ENCODE data around the gene SLC6A18. TPM values are rescaled to one million over a fixed set of nuclear protein-coding genes. Genes with fewer than 3 reads are reported as not detected.

Gene SLC6A18
- total and polyA plus RNA-seq, 2 of the 4 experiments (the other 2 are of a cell fraction) = not detected

- Histone ChIP-seq H4K20me1 (ENCODE audit: insufficient read depth, low read length) (no peaks in the 10 kb centered on the region), H3K79me1 (ENCODE audit: low read depth in 1 of 2, low read length in 2 of 2) (no peaks in the 10 kb centered on the region), H2BK5ac (ENCODE audit: low read depth, low read length, poor library complexity, severe bottlenecking) (no peak overlapping the region), H3K14ac (replicated peaks; ENCODE audit: low read depth, low read length) (no peak overlapping the region), H4K91ac (ENCODE audit: insufficient read depth, low read depth, low read length) (no peak overlapping the region), H3K9me3 (ENCODE audit: control insufficient read depth, insufficient read depth, low read length) (peaks cover 20% of the 10 kb centered on the region), H2AFZ (replicated peaks; ENCODE audit: low read length, poor library complexity) (no peak overlapping the region), H3K56ac (ENCODE audit: extremely low read depth, insufficient read depth, low read length) (no peak overlapping the region), H4K8ac (ENCODE audit: low read depth in 2 of 2, low read length in 2 of 2) (no peak overlapping the region), H2AK9ac (replicated peaks; ENCODE audit: low read depth, low read length, poor library complexity) (no peak overlapping the region), H2AK5ac (ENCODE audit: low read depth, low read length) (no peak overlapping the region), H3K27me3 (ENCODE audit: control insufficient read depth, insufficient read depth, low read length) (peaks cover 2% of the 10 kb centered on the region; the same call in 1 of the 2 replicates), H3K4me1 (ENCODE audit: control insufficient read depth, insufficient read depth, low read length) (no peaks in the 10 kb centered on the region), H3K4me2 (ENCODE audit: low read depth, low read length) (no peak overlapping the region), H3K4ac (ENCODE audit: low read depth, low read length) (no peak overlapping the region), H4K5ac (ENCODE audit: low read depth, low read length) (no peak overlapping the region), H3K18ac (ENCODE audit: low read depth, low read length) (no peak overlapping the region), H2BK15ac (ENCODE audit: low read depth, low read length) (no peak overlapping the region), H2BK20ac (ENCODE audit: low read depth, low read length) (no peak overlapping the region), H3K4me3 (ENCODE audit: insufficient read depth, low read depth, low read length) (no peak overlapping the region), H3K36me3 (ENCODE audit: control insufficient read depth, insufficient read depth, low read length) (no peaks in the 10 kb centered on the region), H3K23ac (ENCODE audit: low read depth, low read length) (no peak overlapping the region), H3K9ac (ENCODE audit: low read depth, low read length) (no peak overlapping the region), H3K9me1 (ENCODE audit: insufficient read depth, low read length) (peaks cover 6% of the 10 kb centered on the region; the same call in 1 of the 2 replicates), H3K27ac (ENCODE audit: insufficient read depth, low read length) (no peak overlapping the region), H2BK120ac (ENCODE audit: low read depth, low read length) (no peak overlapping the region)
- in situ Hi-C loops (cut with MboI; ENCODE audit: low sequenced_read_pairs) (no loop called here), dilution Hi-C loops (cut with HindIII; ENCODE audit: low sequenced_read_pairs, unreplicated experiment) (no loop called here), intact Hi-C loops (cut with micrococcal nuclease) (no loop called here)
- POLR2A ChIA-PET (ENCODE audit: unreplicated experiment) = no interaction called here
- ATAC-seq (ENCODE audit: low read depth) (no peak), DNase-seq (no peak)
- TF ChIP-seq MAZ (IDR thresholded peaks at IDR 0.05; ENCODE audit: borderline replicate concordance, low read depth, low read length) (no peak), MXI1 (IDR thresholded peaks at IDR 0.05; ENCODE audit: borderline replicate concordance, low read depth, low read length) (no peak), POLR2A (IDR thresholded peaks at IDR 0.05; ENCODE audit: low read depth, low read length) (no peak), FOS (IDR thresholded peaks at IDR 0.05; ENCODE audit: low read depth, low read length) (no peak), BHLHE40 (IDR thresholded peaks at IDR 0.05; ENCODE audit: low read depth, low read length) (no peak), RFX5 (IDR thresholded peaks at IDR 0.05; ENCODE audit: low read depth, low read length) (no peak), CTCF (conservative IDR thresholded peaks at IDR 0.05; ENCODE audit: low read depth, low read length) (no peak), NFE2L2 (IDR thresholded peaks at IDR 0.05; ENCODE audit: low read depth, low read length) (no peak), ELK1 (IDR thresholded peaks at IDR 0.05; ENCODE audit: borderline replicate concordance, low read depth, low read length) (no peak), RAD21 (IDR thresholded peaks at IDR 0.05; ENCODE audit: low read length) (no peak), MAFK (IDR thresholded peaks at IDR 0.05; ENCODE audit: low read depth, low read length) (no peak)
- BruUV-seq (replicated peaks) = no TSS peak
- CTCF ChIA-PET = no interaction called here
- WGBS, 2 experiments (ENCODE audit: extremely low coverage in 2 of 2, insufficient read length in 1 of 2) = 71% methylated on average over 9 of the region's 25 CpGs; no CpG with 5 or more reads in 1 of the 2 experiments
Observed at GRCh38 chr5:1213508-1214162, 11.5 kb upstream of the SLC6A18 start.
